HepG2 (cell line): ENCODE measurements around the gene HMGB3. TPM values are rescaled to one million over a fixed set of nuclear protein-coding genes. Genes with fewer than 3 reads are reported as not detected.

ENCODE experiments used
- ATAC-seq: fragments of 200-7000 bp; cut with Tn5 transposase; 3 replicates; pipeline ENCODE4 v1.9.1; 2020; ENCODE audit warnings: mild to moderate bottlenecking, moderate library complexity
- BruUV-seq: library from RNA; stranded (reverse); fragments of 400-500 nt; replicated peaks from 2 replicates; lab custom pipeline; 2021; lab: Mats Ljungman, UMichigan
- CTCF ChIA-PET: fragments of 300-600 bp; formaldehyde crosslinking; extraction: SDS; loops from one replicate; lab custom pipeline; 2021; ENCODE audit warnings: low total read pairs, inconsistent platforms, low intra/inter-chr PET ratio; lab: Yijun Ruan, JAX
- POLR2A ChIA-PET: fragments of 350-600 bp; sonication (Branson Sonifier 250); formaldehyde crosslinking; loops from one replicate; lab custom pipeline; 2020; ENCODE audit warnings: antibody characterized with exemption, inconsistent platforms; lab: Yijun Ruan, JAX
- DNase-seq: peaks from one replicate; pipeline ENCODE4 v3.0.0-alpha.2; 2015; ENCODE audit warnings: low spot score
- FAIRE-seq: peaks from 3 replicates; lab custom pipeline; 2011; peaks lifted over from hg19 to GRCh38; lab: Jason Lieb, UNC
- H2AFZ ChIP-seq: one replicate; pipeline ENCODE4 v1.6.1; 2011; ENCODE audit warnings: low read length, inconsistent platforms
- H3K27ac ChIP-seq: fragments of 300-600 bp; 3 replicates; pipeline ENCODE4 v1.8.0; 2011; ENCODE audit warnings: mixed run types, mild to moderate bottlenecking, mixed read lengths, low read length, inconsistent platforms; ENCODE audit not compliant: insufficient read depth; ENCODE audit errors: extremely low read length
- H3K27me3 ChIP-seq, 2 experiments: fragments of 200-600 bp in 1 of 2; 2 replicates in 1 of 2; 3 replicates in 1 of 2; pipeline versions ENCODE4 v1.6.0 to v1.8.0; 2011; ENCODE audit warnings: low read length in 2 of 2, mild to moderate bottlenecking in 2 of 2, moderate library complexity in 2 of 2, inconsistent platforms in 1 of 2; ENCODE audit not compliant: insufficient read depth in 2 of 2, control insufficient read depth in 1 of 2
- H3K36me3 ChIP-seq, 2 experiments: fragments of 200-600 bp in 1 of 2; replicated peaks in 1 of 2; 2 replicates in 1 of 2; 3 replicates in 1 of 2; pipeline versions ENCODE4 v1.5.1 to v1.8.0; 2011; ENCODE audit warnings: low read length in 2 of 2, inconsistent platforms in 1 of 2; ENCODE audit not compliant: insufficient read depth in 2 of 2, control insufficient read depth in 1 of 2
- H3K4me1 ChIP-seq: 2 replicates; pipeline ENCODE4 v1.5.1; 2012; ENCODE audit warnings: low read length, inconsistent platforms; ENCODE audit not compliant: insufficient read depth
- H3K4me2 ChIP-seq: 2 replicates; pipeline ENCODE4 v1.6.0; 2011; ENCODE audit warnings: low read depth, low read length, inconsistent platforms
- H3K4me3 ChIP-seq, 3 experiments: fragments of 200-600 bp in 1 of 3; sonication (generic), shearing (Covaris generic) in 1 of 3; replicated peaks in 1 of 3; 2 replicates each; pipeline ENCODE4 v1.5.1; 2011 to 2016; ENCODE audit warnings: low read length in 3 of 3, inconsistent platforms in 2 of 3, low read depth in 2 of 3, mild to moderate bottlenecking in 2 of 3, control low read depth in 1 of 3, mixed read lengths in 1 of 3; ENCODE audit not compliant: insufficient read depth in 1 of 3
- H3K79me2 ChIP-seq: one replicate; pipeline ENCODE4 v1.6.1; 2011; ENCODE audit warnings: low read length, inconsistent platforms; ENCODE audit not compliant: insufficient read depth
- H3K9ac ChIP-seq: 2 replicates; pipeline ENCODE4 v1.6.0; 2011; ENCODE audit warnings: mild to moderate bottlenecking, low read depth, low read length, inconsistent platforms; ENCODE audit not compliant: insufficient read depth
- H3K9me3 ChIP-seq: 2 replicates; pipeline ENCODE4 v1.5.1; 2012; ENCODE audit warnings: mild to moderate bottlenecking, low read length
- H4K20me1 ChIP-seq: 2 replicates; pipeline ENCODE4 v1.6.0; 2011; ENCODE audit warnings: inconsistent platforms, mild to moderate bottlenecking, low read length, moderate library complexity; ENCODE audit not compliant: insufficient read depth
- CEBPB ChIP-seq: IDR thresholded peaks from 2 replicates; pipeline ENCODE4 v1.6.1; 2011; ENCODE audit warnings: low read depth, low read length, improper control_type of control experiment, borderline replicate concordance
- DR1 ChIP-seq: sonication (generic); formaldehyde crosslinking; IDR thresholded peaks from 2 replicates; pipeline ENCODE4 v1.8.0; 2021; ENCODE audit warnings: mild to moderate bottlenecking, missing genetic modification reagents, inconsistent platforms
- GFI1 ChIP-seq: sonication (generic); formaldehyde crosslinking; IDR thresholded peaks from 2 replicates; pipeline ENCODE4 v1.5.0; 2020; ENCODE audit warnings: missing genetic modification reagents, mild to moderate bottlenecking, borderline replicate concordance
- LCORL ChIP-seq, 2 experiments: fragments of 450-650 bp in 1 of 2; sonication (generic) in 1 of 2; formaldehyde crosslinking in 1 of 2; IDR thresholded peaks; 2 replicates each; pipeline versions ENCODE4 v1.5.0 to v1.6.1; 2017 to 2020; ENCODE audit warnings: antibody characterized with exemption in 1 of 2, missing genetic modification reagents in 1 of 2
- ZNF232 ChIP-seq: sonication (generic); formaldehyde crosslinking; IDR thresholded peaks from 2 replicates; pipeline ENCODE4 v1.4.0; 2020; ENCODE audit warnings: missing genetic modification reagents, borderline replicate concordance
- ZNF407 ChIP-seq: sonication (generic); formaldehyde crosslinking; IDR thresholded peaks from one replicate; pipeline ENCODE4 v1.5.1; 2020; ENCODE audit warnings: mild to moderate bottlenecking, missing genetic modification reagents; ENCODE audit errors: not compliant biosample characterization
- ZNF503 ChIP-seq: sonication (generic); formaldehyde crosslinking; IDR thresholded peaks from 2 replicates; pipeline ENCODE4 v1.4.0; 2020; ENCODE audit warnings: missing genetic modification reagents
- ZNF512B ChIP-seq: sonication (generic); formaldehyde crosslinking; IDR thresholded peaks from 2 replicates; pipeline ENCODE4 v1.5.1; 2020; ENCODE audit warnings: missing genetic modification reagents, mild to moderate bottlenecking, borderline replicate concordance
- ZNF691 ChIP-seq: sonication (generic); formaldehyde crosslinking; IDR thresholded peaks from 2 replicates; pipeline ENCODE4 v1.4.0; 2020; ENCODE audit warnings: missing genetic modification reagents, low read depth, mild to moderate bottlenecking, borderline replicate concordance
- ZNF768 ChIP-seq: sonication (generic); formaldehyde crosslinking; IDR thresholded peaks from 2 replicates; pipeline ENCODE4 v1.4.0; 2020; ENCODE audit warnings: missing genetic modification reagents
- WGBS: methylation state at CpG from one replicate; pipeline ENCODE4 v1.1.6; 2017; ENCODE audit warnings: low lambda C conversion rate; 5-methylcytosine and 5-hydroxymethylcytosine counted together
- in situ Hi-C: cut with HindIII; loops from 2 replicates; pipeline ENCODE4 v1.10.0; 2017; ENCODE audit warnings: low pct_unique_long_range_greater_than_20kb; ENCODE audit not compliant: extremely low pct_ligation_motif_present
- intact Hi-C: fragments of 100-400 bp; cut with micrococcal nuclease; formaldehyde crosslinking; loops from one replicate; pipeline ENCODE4 v1.10.0; 2022; ENCODE audit not compliant: unreplicated experiment
- polyA plus RNA-seq, 8 experiments: library from polyadenylated mRNA; depleted of rRNA in 3 of 8; stranded (reverse) in 7 of 8; unstranded in 1 of 8; fragments of >200 nt; fragmentation: Illumina TruSeq in 4 of 8; extraction: Trizol in 4 of 8; gene quantifications; 2 replicates each; pipeline versions ENCODE4 v1.2.1 to v1.2.3, GENCODE V29; 2011 to 2016; ENCODE audit warnings: low read depth in 4 of 8, missing spikeins in 1 of 8, mixed read lengths in 1 of 8; ENCODE audit not compliant: insufficient read depth in 1 of 8
- total RNA-seq, 5 experiments: library from RNA; depleted of rRNA; stranded (reverse); fragments of >200 nt; fragmentation: Illumina TruSeq; extraction: Trizol; gene quantifications; 2 replicates each; pipeline ENCODE4 v1.2.3, GENCODE V29; 2016; ENCODE audit warnings: low read depth in 1 of 5

The HMGB3 gene
- total and polyA plus RNA-seq, 2 of the 13 experiments (the other 11 are each of a cell fraction or from before 2014, with no cell fraction given), result 8.5 to 87.1 TPM

GRCh38 chrX:150944233-150944632 is 38.9 kb upstream of the HMGB3 start:
- H3K4me2 ChIP-seq, result no peak overlapping the region
- ATAC-seq, result no peak
- 80% methylated on average over 1 of the region's 3 CpGs for WGBS
- in situ Hi-C loops (no loop called here), intact Hi-C loops (no loop called here)
- H3K27me3 ChIP-seq, result no peaks in the 10 kb centered on the region; a peak in 1 of 5 replicates
- H3K9ac ChIP-seq, result no peak overlapping the region
- no peaks in the 10 kb centered on the region for H3K9me3 ChIP-seq
- H3K36me3 ChIP-seq, result no peaks in the 10 kb centered on the region
- no TSS peak for BruUV-seq
- FAIRE-seq, result no peak
- no peaks in the 10 kb centered on the region for H3K79me2 ChIP-seq
- no peaks in the 10 kb centered on the region for H4K20me1 ChIP-seq
- H3K27ac ChIP-seq, result no peak overlapping the region
- ChIA-PET CTCF (no interaction called here), POLR2A (no interaction called here)
- no peak overlapping the region for H3K4me3 ChIP-seq
- no peak overlapping the region for H2AFZ ChIP-seq
- DNase-seq, result no peak
- H3K4me1 ChIP-seq, result no peaks in the 10 kb centered on the region
- TF ChIP-seq ZNF232 (CRISPR knock-in tag), result no peak
- TF ChIP-seq ZNF768 (CRISPR knock-in tag), result no peak
- no peak for TF ChIP-seq CEBPB
- TF ChIP-seq ZNF512B, result no peak
- TF ChIP-seq ZNF691 (CRISPR knock-in tag), result no peak
- no peak for TF ChIP-seq GFI1 (CRISPR knock-in tag)
- no peak for TF ChIP-seq ZNF407 (CRISPR knock-in tag)
- TF ChIP-seq DR1 (CRISPR knock-in tag), result no peak
- TF ChIP-seq LCORL (IDR thresholded peaks at IDR 0.05), result no peak
- TF ChIP-seq LCORL (CRISPR knock-in tag; IDR thresholded peaks at IDR 0.05), result no peak
- no peak for TF ChIP-seq ZNF503 (CRISPR knock-in tag)
